GM21529 (cell line): ENCODE measurements around the gene SUCLG2.

Source experiments
- ATAC-seq: cut with Tn5 transposase; IDR thresholded peaks from one replicate; pipeline ENCODE4 v1.9.1; 2021; ENCODE audit not compliant: unreplicated experiment

Gene SUCLG2

DNA sequence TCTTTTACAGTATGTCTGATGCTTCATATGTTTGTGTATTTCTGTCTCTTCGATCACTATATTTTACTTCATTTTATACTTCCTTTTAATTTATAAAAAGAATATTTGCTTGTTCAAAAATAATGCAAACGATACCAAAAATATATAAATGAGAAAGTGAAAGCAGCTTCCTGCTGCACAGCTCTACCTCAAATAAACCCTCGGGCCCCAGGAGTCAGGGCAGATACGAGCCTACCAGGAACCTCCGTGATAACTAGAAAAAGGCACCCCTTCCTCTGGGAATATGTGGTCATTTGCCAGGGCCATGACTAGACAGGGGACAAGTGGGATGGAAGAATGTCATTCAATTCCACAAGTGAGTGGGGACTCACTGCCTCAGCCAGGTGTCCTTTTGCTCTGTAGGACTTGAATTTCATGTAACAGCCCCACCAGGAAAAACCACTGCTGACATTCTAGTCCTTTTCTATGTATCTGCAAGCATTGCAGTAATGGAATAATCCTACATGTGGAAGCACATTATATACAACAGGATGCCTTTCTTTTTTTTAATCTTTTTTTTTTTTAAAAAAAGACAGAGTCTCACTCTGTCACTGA lies 133.3 kb downstream of the SUCLG2 start:
- peak; percentile 65 for ATAC-seq

DNA sequence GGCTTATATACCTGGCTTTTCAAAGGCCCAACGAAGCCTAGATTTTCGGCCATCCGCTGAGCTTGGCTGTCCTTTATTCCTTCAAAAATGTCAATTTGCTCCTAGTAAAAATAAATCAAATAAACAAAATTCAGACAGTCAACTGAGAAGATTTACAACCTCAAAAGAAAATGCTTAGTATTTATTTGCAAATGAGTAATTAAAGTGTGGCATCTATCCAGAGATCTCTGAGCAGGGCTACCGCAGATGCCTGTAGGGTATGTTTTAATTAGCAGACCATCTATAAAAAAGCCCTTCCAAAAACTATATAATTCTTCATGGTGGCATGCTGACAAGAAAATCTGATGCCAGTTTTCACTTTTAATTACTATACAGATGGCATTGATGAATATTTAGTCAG lies 136.2 kb downstream of the SUCLG2 start:
- ATAC-seq, result no peak

DNA sequence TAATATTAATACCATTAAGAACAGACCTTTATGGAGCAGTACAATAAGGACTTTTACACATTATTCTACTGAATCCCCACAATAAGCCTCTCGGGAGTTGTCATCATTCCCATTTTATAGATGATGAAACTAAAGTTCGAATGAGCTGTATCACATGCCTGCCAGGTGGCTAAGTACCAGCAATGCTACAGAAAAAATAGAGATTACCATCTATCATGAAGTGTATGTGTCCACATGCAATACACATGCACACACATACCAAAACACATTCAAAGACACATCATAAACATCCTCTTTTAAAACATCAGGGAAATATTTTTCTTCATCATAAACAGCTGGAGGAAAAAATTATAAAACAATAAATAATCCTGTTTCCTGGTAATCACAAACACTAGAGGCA lies 136.6 kb downstream of the SUCLG2 start:
- no peak for ATAC-seq

DNA sequence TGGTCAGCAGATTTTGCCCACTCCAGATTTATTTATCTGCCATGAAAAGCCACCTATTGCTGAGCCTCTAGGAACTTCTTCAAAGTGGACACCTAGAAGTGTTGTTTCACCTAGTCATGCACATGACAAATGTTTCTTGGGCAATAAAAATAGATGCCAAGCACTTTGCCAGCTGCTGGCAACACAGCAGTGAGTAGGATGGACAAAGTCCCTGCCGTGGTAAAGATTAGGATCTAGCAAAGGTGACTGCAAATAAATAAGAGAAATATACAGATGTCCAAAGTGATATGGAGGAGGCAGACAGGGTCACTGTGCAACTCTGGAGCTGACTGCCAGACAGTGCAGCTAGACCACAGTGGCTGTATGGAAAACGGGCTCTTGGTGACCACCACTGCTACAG lies 137.9 kb downstream of the SUCLG2 start:
- no peak for ATAC-seq

DNA sequence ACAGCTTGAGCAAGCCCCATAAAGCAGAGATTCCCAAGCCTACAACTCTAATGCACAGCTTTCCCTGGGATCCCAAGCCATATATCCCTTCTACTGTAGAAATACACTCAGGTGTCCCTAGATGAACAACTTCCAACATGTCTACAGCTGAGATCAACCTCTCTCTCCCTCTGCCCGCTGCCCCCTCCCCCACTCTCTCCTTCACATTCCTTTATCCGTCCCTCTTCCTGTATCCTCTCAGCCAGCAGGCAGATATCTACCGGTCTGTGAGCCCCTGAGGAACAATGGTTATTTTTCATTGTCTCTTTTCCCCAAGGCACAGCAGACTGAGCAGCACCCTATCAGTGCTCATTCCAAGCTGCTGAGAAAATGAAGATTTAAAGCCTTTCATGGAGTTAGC lies 138.6 kb downstream of the SUCLG2 start:
- ATAC-seq, result no peak

DNA sequence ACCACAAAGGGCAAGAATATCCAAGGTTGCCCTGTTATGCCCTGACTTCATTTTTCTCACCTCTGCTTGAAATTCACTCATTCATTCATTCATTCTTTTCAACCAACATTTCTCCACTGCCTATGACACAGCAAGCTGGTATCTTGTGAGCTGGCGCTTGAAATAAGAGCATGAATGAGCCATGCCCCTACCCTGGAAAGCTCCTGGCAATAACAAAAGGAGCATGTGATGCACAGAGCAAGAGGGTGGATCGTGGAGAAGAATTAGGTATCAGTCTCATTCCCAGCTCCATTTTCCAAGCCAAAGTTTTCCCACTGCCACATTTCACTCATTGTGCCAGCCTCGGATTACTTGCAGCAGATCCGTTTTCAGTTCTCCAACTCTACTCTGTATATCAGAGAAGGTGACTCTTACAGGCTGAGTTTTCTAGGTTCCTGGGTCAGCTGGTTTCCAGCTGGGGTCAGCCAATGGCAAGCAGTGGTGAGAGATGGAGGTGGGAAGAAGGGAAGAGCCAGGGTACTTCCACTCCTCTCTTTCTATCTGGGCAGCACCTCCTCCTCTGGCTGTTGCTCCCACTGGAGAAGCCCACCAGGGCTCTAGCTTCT lies 144.8 kb downstream of the SUCLG2 start:
- no peak for ATAC-seq

DNA sequence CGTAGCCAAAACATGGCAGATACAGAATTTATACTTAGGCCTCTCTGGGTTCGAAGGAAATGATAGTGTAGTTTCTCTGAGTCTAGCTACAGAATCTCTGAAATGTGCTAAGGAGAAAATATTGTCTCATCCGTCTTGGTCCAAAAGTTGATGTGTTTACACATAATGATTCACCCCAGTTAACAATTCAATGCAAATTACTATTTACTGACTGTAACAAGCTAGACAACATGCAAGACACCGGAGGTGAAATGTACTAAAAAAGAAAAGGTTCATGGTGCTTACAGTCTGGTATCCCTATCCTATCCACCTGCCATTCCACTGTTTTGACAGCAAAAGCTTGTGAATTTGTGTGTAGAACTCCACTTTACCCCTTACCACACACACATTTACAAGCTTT lies 146.8 kb downstream of the SUCLG2 start:
- ATAC-seq, result no peak

DNA sequence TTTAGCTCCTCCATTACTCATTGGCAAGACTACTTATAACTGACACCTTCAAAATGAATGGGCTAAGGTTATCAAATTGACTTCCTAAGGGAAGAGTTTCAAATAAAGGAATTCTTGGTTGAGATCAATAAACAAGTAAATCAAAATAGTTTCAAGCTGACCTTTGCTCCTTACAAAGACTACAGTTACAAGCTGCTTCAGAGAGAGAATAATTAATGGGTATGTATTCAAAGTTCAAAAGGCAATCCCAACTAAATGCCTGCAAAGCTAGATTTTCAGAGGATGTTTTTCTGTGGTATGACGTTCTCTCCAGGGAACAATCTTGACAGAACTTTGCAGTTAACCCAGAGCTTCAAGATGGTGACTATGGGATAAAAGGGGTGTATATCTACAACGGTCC lies 153.7 kb downstream of the SUCLG2 start:
- no peak for ATAC-seq

DNA sequence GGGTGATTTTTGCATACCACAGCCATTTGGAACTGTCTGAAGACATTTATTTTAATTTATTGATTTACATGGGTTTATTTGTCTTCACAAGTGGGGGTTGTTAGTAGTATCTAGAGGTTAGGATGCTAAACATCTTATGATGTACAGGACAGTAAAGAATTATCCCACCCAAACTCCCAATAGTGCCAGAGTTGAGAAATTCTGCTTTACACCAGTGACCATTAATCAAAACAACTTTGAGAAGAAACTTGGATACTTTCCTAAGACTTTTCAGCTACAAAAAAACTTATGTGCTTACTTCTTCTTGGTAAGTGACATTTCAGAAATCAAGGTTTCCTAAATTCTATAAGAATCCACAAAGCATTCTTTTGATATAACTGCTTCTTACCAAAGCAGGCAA lies 156.7 kb downstream of the SUCLG2 start:
- no peak for ATAC-seq

DNA sequence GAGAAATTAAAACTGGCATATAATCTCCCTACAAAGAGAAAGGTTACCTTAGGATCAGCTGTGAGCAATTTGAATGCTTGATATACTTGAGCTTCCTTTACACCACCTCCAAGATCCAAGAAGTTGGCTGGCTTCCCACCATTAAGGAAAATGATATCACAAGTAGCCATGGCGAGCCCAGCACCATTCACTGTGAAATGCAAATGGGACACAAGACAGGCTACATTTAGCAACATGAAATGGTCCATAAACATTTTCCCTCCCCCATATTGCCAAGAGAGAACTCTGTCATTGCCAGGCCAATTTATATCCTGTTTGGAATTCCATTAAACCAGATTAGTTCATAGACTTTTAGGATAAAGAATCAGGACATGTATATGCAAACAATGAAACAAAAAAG lies 158.7 kb downstream of the SUCLG2 start:
- ATAC-seq, result no peak

DNA sequence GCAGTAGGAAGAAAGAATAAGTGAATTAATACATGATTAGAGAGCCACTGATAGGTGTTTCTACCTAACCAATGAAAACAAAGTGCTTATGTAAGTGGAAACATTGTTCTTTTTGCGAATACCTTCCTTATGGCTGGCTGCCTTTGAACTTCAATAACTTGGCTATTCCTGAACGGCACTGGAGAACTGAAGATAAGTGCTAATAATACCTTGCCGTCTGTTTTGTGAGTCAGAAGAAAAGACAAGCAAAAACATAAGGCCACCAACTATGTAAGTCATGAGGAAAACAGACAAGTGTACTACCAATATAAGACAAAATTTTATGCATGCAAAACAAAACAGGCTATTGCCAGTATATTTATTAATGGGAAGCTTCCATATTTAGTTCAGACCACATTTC lies 160.6 kb downstream of the SUCLG2 start:
- ATAC-seq, result no peak

DNA sequence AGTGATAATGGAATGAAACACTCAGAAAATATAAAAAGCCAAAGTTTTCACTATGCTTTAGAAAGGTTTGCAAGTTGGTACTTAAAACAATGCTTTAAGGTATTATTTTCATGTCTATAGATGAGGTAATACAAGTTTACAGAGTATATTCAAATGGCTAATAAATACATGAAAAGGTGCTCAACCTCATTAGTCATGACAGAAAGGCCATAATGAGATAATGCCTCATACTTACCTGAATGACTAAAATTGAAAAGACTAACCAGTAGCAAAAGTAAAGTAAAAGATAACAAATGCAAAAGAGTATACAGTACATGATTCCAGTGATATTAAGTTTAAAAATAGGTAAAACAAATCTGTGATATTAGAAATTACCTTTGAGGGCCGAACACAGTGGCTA lies 163.8 kb downstream of the SUCLG2 start:
- ATAC-seq, result no peak

DNA sequence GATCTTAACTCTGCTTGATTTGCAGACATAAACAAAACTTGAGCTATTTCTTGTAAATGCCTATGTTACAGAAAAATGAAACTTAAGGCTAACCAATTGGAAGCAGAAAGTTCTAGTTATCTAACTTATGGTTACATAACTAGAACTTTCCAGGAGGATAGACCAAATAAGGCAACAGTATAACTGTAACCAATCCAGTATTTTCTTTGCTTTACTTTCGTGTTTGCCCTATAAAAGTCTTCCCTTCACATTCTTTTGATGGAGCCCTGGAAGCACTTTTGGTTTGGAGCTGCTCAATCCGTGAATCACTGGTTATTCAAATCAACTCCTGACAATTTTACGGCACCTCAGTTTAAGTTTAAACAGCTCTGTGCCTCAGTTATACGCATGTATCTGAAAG lies 164.6 kb downstream of the SUCLG2 start:
- ATAC-seq, result no peak

DNA sequence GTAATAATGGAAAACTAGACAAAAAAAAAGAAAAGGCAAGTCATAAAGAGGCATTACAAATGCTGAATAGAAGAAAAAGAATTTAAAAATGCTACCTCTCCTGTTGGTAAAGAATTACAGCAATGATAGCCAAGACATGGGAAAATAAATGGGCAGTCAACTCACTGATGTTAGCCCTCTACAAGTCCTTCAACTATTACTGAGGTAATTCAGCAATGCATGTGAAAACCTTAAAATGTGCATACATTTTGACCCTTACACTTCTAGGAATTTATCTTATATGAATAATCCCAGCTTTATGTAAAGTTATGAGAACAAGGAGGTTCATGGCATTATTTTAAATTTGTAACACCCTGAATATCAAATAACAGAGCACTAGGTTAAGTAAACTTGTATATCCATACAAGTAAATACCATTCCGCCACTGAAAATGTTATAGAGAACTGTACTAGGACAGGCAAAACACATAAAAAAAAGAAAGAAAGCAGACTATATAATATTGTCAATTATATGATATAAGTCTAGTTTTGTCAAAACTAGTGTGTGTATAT lies 166.8 kb downstream of the SUCLG2 start:
- no peak for ATAC-seq

DNA sequence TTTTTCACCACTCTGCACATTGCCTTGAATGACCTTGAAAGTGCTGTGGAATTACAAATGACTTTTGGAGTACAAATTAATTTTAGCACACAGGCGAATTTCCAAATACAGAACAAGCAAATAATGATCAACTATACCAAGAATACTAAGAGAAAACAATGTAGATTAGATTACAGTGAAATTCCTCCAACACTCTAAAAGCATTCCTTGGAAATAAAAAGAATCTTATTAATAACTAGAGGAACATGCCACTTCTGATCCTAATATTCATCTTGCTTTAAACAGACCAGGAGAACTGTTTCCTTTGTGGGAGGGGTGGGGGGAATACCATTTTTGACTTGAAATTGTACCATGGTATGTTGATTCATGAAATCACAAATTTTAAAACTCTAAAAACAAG lies 167.5 kb downstream of the SUCLG2 start:
- no peak for ATAC-seq

DNA sequence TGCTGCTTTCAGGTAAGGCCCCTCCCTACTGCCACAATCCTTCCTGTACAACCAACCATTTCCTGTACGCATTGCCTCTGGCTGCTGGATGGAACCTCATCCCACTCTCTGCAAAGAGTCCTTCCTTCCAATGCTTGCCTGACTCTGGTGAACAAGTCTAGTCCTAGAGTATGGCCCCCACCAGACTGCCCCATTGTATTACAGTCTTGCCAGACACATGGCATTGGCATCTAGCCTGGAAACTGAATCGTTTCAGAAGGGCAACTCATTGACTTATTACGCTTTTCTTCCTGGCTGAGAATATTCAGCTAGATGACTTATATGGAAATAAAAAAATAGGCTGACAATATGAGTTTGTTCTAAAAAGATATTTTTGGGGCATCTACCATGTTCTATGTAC lies 170.3 kb downstream of the SUCLG2 start:
- ATAC-seq, result no peak

DNA sequence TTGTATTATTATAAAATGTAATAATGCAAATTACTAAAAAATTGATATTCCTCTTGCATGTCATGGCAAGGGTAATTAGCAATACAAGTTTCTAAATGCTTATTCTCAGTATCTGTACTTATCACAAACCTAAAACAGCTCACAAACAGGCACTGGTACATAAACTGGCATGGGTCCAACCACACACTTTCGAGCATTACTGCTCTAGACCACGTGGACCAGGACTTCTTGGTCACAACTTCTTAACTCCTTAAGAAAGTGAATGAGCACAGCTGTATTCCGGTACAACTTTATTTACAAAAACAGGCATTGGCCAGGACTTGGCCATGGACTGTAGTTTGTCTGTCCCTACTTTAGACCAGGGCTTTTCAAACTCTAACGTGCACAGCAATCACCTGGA lies 173.3 kb downstream of the SUCLG2 start:
- ATAC-seq, result no peak

DNA sequence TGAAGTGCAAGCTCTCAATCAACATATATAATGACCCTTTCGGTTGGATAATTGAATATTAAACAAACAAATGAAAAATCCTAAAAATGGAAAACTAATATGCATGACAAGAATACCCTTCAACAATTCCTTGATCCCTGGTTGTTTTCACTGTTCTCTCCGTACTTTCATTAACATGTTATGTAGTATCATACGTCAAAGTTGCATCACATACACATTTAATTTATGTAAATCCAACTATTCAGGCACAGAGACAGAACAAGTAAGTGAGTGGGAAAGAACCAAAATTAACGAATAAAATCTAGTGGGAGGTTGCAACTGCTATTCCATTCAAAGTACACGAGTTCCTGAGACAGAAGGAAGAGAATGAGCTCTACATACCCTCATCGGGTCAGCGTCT lies 176.0 kb downstream of the SUCLG2 start:
- no peak for ATAC-seq

DNA sequence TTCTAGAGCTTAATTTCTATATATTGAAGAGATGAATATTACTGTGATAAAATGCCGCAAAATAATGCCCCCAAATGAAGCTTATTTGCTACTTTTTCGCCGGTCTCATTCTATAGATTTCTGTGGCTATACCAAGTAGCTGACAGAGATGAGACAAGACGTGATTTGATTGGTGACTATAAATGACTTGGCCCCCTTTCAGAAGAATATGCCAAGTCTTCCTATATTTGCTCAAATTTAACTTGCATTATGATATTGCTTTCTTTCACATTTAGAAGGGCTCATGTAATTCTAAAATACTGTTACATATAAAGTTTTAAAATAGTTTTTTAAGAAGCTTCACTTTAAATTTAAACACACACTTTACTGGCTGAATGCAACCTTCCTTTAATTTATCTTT lies 180.1 kb downstream of the SUCLG2 start:
- no peak for ATAC-seq

DNA sequence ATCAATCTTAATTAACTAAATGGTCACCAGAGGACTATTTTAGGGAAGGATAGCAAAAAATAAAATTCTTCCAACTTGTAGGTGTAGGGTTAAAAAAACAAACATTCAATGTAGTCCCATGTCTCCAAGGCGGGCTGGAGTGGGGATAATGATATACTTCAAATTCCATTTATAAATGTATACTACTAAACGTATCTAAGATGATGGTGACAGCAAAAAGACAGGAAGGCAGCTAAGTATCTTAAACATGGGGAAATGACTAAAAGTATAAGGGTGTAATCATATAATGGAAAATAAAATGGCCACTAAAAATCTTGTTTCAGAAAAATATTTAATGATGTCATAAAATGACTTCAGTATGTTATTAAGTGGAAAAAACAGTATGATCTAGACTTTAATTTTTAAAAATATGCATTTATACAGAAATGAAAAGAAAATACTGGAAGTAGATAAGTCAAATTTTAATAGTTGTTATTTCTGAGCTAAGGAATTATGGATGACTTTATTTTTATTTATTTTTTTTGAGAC lies 181.7 kb downstream of the SUCLG2 start:
- no peak for ATAC-seq

DNA sequence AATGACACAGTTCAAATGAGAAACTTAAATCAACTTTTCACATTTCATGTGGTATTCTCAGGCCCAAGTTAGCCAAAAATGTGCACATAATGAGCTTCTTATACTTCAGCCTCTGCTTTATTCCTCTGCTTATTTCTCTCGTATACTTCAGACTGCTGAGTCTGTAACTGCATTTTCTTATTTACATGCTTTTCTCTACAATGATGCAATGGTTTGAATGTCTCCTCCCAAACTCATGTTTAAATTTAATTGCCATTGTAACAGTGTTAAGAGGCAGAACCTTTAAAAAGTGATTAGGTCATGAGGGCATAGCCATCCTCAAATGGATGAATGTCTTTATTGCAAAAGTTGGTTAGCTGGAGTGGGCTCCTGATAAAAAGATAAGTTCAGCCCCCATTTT lies 184.2 kb downstream of the SUCLG2 start:
- ATAC-seq, result no peak

DNA sequence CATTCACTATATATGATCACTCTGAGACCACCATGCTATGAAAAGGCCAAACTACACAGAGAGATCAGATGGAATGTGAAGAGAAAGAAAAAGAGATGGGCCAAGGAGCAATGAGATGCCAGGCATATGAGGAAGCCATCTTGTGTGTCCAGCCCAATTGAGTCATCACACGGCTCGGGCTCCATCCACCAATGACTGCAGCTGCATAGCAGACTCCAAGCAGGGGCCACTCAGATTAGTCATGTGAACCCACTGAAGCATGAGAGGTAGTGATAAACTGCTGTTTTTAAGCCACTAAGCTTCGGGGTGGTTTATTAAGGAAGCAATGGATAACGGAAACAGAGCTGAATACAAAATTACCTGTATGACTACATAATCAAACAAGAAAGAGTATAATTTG lies 185.9 kb downstream of the SUCLG2 start:
- no peak for ATAC-seq

DNA sequence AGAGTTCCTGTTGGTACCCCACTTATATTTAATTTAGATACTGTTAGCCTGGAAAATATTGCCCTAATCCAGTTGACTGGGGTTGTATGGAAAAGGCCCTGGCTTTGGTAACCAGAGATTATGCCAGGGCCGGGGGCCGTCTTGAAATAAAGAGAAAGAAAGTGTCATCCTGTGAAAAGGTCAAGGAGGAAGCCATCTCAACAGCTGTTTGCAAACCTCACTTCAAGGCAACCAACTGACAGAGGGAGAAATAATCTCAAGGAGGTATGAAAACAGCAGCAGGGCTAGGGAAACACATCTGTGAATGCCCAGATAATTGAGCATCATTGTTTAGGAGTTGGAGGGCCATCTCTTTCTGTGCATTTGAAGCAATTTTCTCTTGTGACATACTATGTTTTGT lies 190.8 kb downstream of the SUCLG2 start:
- ATAC-seq, result no peak
